Measurements from ENCODE around the gene PRKCSH. TPM values are rescaled to one million over a fixed set of nuclear protein-coding genes. Genes with fewer than 3 reads are reported as not detected.
"Not testable (repeated sequence)": the region's sequence is repeated elsewhere in the genome, so short reads cannot be mapped to it uniquely, and the experiment has no call there.

The PRKCSH gene
- total RNA-seq, 2 donors from 2014 or later = 454 to 459 TPM

- Histone ChIP-seq H3K4me1 (ENCODE audit: control insufficient read depth, insufficient read depth, low read length) (no peaks in the 10 kb centered on the region), H3K27me3 (ENCODE audit: control insufficient read depth, insufficient read depth, low read length, poor library complexity, severe bottlenecking) (peaks cover 26% of the 10 kb centered on the region), H3K27ac (ENCODE audit: low read depth, low read length) (no peak overlapping the region), H3K9ac (ENCODE audit: extremely low read depth, low read length, poor library complexity, severe bottlenecking) (no peak overlapping the region), H3K9me3 (ENCODE audit: control insufficient read depth, low read length) (no peaks in the 10 kb centered on the region), H3K4me3 (ENCODE audit: low read length) (no peak overlapping the region), H3K36me3 (ENCODE audit: control insufficient read depth, insufficient read depth, low read length) (no peaks in the 10 kb centered on the region)
- 91 to 94% methylated on average over 9 to 19 of the region's 19 CpGs for WGBS, 2 experiments (ENCODE audit: insufficient coverage in 1 of 2, insufficient read length in 1 of 2)
- Mint-ChIP-seq H3K4me3 (no peak overlapping the region), H3K9me3 (no peaks in the 10 kb centered on the region), H3K27ac (no peak overlapping the region), H3K27me3 (ENCODE audit: insufficient read depth) (peaks cover 25% of the 10 kb centered on the region), H3K36me3 (ENCODE audit: low read depth) (no peaks in the 10 kb centered on the region), H3K4me1 (no peaks in the 10 kb centered on the region)
- no peak for TF ChIP-seq CTCF (conservative IDR thresholded peaks at IDR 0.05)
- DNase-seq = no peak
These were observed 8.8 kb upstream of the PRKCSH start for GRCh38 chr19:11426656-11427055.

- not testable (repeated sequence) for DNase-seq; H3K4me1 ChIP-seq (ENCODE audit: control insufficient read depth, insufficient read depth, low read length); H3K27ac Mint-ChIP-seq; H3K27me3 ChIP-seq (ENCODE audit: control insufficient read depth, insufficient read depth, low read length, poor library complexity, severe bottlenecking); H3K4me3 ChIP-seq (ENCODE audit: low read length); H3K27ac ChIP-seq (ENCODE audit: low read depth, low read length); H3K9me3 ChIP-seq (ENCODE audit: control insufficient read depth, low read length); H3K4me3 Mint-ChIP-seq; H3K9me3 Mint-ChIP-seq; H3K27me3 Mint-ChIP-seq (ENCODE audit: insufficient read depth); H3K9ac ChIP-seq (ENCODE audit: extremely low read depth, low read length, poor library complexity, severe bottlenecking)
- Mint-ChIP-seq H3K4me1 (peaks cover 11% of the 10 kb centered on the region), H3K36me3 (ENCODE audit: low read depth) (peaks cover 30% of the 10 kb centered on the region)
- WGBS, 2 experiments (ENCODE audit: insufficient coverage in 1 of 2, insufficient read length in 1 of 2) = 90 to 94% methylated on average over 3 of the region's 3 CpGs
- peaks cover 22% of the 10 kb centered on the region for H3K36me3 ChIP-seq (ENCODE audit: control insufficient read depth, insufficient read depth, low read length)
These were observed 1.9 kb upstream of the PRKCSH start for GRCh38 chr19:11433526-11433925.

GRCh38 chr19:11434703-11435056, 755 bp upstream of the PRKCSH start:
- H3K9ac ChIP-seq (ENCODE audit: extremely low read depth, low read length, poor library complexity, severe bottlenecking) = no peak overlapping the region
- peak overlapping the region; percentile 98 for H3K4me3 ChIP-seq (ENCODE audit: low read length)
- H3K9me3 Mint-ChIP-seq = no peaks in the 10 kb centered on the region
- no peaks in the 10 kb centered on the region for H3K9me3 ChIP-seq (ENCODE audit: control insufficient read depth, low read length)
- H3K27ac Mint-ChIP-seq = peak overlapping the region; percentile 70
- WGBS, 2 experiments (ENCODE audit: insufficient coverage in 1 of 2, insufficient read length in 1 of 2) = 17 to 25% methylated on average over 1 to 9 of the region's 9 CpGs
- peaks cover 26% of the 10 kb centered on the region for H3K36me3 ChIP-seq (ENCODE audit: control insufficient read depth, insufficient read depth, low read length)
- no peaks in the 10 kb centered on the region for H3K27me3 ChIP-seq (ENCODE audit: control insufficient read depth, insufficient read depth, low read length, poor library complexity, severe bottlenecking)
- H3K27me3 Mint-ChIP-seq (ENCODE audit: insufficient read depth) = no peaks in the 10 kb centered on the region
- H3K27ac ChIP-seq (ENCODE audit: low read depth, low read length) = peak overlapping the region; percentile 85
- no peak for TF ChIP-seq CTCF (conservative IDR thresholded peaks at IDR 0.05)
- DNase-seq = no peak
- H3K4me1 ChIP-seq (ENCODE audit: control insufficient read depth, insufficient read depth, low read length) = no peaks in the 10 kb centered on the region
- H3K4me3 Mint-ChIP-seq = peak overlapping the region; percentile 99
- peaks cover 35% of the 10 kb centered on the region for H3K36me3 Mint-ChIP-seq (ENCODE audit: low read depth)
- H3K4me1 Mint-ChIP-seq = peaks cover 11% of the 10 kb centered on the region

GRCh38 chr19:11435833-11436313, 438 bp downstream of the PRKCSH start:
- DNase-seq = no peak
- peaks cover 11% of the 10 kb centered on the region for H3K4me1 Mint-ChIP-seq
- peak overlapping the region; percentile 99 for H3K27ac Mint-ChIP-seq
- Histone ChIP-seq H3K9ac (ENCODE audit: extremely low read depth, low read length, poor library complexity, severe bottlenecking) (peak overlapping the region; percentile 95), H3K27me3 (ENCODE audit: control insufficient read depth, insufficient read depth, low read length, poor library complexity, severe bottlenecking) (no peaks in the 10 kb centered on the region), H3K27ac (ENCODE audit: low read depth, low read length) (peak overlapping the region; percentile 57), H3K4me3 (ENCODE audit: low read length) (peak overlapping the region; percentile 98), H3K4me1 (ENCODE audit: control insufficient read depth, insufficient read depth, low read length) (no peaks in the 10 kb centered on the region), H3K36me3 (ENCODE audit: control insufficient read depth, insufficient read depth, low read length) (peaks cover 34% of the 10 kb centered on the region), H3K9me3 (ENCODE audit: control insufficient read depth, low read length) (no peaks in the 10 kb centered on the region)
- 7 to 13% methylated on average over 11 to 21 of the region's 21 CpGs for WGBS, 2 experiments (ENCODE audit: insufficient coverage in 1 of 2, insufficient read length in 1 of 2)
- no peak for TF ChIP-seq CTCF (conservative IDR thresholded peaks at IDR 0.05)
- no peaks in the 10 kb centered on the region for H3K27me3 Mint-ChIP-seq (ENCODE audit: insufficient read depth)
- peaks cover 45% of the 10 kb centered on the region for H3K36me3 Mint-ChIP-seq (ENCODE audit: low read depth)
- peak overlapping the region; percentile 99 for H3K4me3 Mint-ChIP-seq
- H3K9me3 Mint-ChIP-seq = no peaks in the 10 kb centered on the region
